ENCODE results near the gene PARP15.
"Not testable (repeated sequence)": the region's sequence is repeated elsewhere in the genome, so short reads cannot be mapped to it uniquely, and the experiment has no call there.

PARP15 gene

DNA sequence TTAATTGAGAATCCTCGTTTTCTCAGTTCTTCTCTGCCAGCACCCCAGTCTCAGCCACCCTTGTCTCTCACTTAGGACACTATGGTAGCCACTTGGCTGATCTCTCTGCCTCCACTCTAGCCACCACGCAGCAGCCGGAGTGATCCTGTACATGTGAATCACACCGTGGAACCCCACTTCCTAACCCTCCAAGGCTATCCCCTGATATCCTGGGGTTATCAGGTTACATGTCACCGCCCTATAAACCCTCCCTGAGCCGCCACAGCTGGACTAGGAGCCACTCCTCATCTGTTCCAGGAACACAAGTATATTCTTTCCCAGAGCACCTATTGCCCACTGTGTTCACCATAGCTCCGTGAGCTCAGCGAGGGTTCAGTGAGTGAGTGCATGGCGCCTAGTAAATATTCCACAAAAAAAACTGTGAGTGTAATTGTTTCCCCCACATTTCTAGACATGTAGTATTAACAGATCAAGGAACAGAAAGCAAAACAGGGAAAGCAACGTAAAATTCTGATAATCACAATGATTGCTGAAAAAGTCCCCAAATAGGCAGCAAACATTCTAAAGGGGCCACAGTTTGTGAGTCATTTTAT is 102.5 kb downstream of the PARP15 start:
- Mint-ChIP-seq H3K9me3 (peaks cover 6% of the 10 kb centered on the region), H3K4me3 (peak overlapping the region; percentile 95), H3K27me3 (ENCODE audit: low read depth) (no peaks in the 10 kb centered on the region), H3K36me3 (ENCODE audit: low read depth) (peaks cover 34% of the 10 kb centered on the region), H3K27ac (peak overlapping the region; percentile 99), H3K4me1 (ENCODE audit: low read depth) (peaks cover 55% of the 10 kb centered on the region)

DNA sequence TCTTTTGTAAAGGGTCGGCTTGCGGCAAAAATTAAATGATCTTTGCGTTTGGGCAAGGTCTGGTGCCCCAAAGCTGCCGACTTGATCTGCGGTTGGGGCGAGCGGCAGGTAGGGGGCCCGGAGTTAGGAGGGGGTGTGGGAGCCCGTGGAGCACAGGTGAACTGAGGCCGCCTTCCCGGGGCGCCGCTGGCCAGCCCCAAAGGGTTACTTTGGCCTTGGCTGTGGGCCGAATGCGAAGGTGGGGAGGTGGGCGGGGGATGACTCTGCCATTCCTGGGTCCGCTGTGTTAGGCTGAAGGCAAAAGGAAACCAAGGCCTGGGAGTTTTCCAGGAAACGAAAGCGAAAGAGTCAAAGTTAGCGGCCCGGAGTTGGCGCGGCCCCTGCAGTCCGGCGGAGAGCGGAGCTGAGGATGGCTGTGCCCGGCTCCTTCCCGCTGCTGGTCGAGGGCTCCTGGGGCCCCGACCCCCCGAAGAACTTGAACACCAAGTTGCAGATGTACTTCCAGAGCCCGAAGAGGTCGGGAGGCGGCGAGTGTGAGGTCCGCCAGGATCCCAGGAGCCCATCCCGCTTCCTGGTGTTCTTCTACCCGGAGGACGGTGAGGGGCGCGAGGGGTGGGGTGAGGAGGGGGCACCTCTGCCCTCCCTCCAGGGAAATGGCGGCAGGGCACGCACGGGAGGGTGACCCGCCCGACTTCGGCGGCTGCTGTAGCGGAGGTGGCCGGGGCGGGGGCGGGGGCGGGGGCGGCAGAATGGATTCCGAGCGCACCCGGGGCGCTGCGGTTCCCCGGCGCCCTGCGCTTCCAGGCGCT is 103.2 kb downstream of the PARP15 start, which contains the start of gene PARP14:
Gene PARP14, plus strand, starts transcription at position 365 of the 809 bp plus-strand sequence. Its CDS starts 45 bp downstream, at position 410.
- H3K9me3 Mint-ChIP-seq = no peaks in the 10 kb centered on the region
- peaks cover 37% of the 10 kb centered on the region for H3K36me3 Mint-ChIP-seq (ENCODE audit: low read depth)
- H3K4me1 Mint-ChIP-seq (ENCODE audit: low read depth) = peaks cover 58% of the 10 kb centered on the region
- peak within 1 kb of the TSS; percentile 99 for H3K27ac Mint-ChIP-seq
- peak within 1 kb of the TSS; percentile 96 for H3K4me3 Mint-ChIP-seq
- H3K27me3 Mint-ChIP-seq (ENCODE audit: low read depth) = no peaks in the 10 kb centered on the region

DNA sequence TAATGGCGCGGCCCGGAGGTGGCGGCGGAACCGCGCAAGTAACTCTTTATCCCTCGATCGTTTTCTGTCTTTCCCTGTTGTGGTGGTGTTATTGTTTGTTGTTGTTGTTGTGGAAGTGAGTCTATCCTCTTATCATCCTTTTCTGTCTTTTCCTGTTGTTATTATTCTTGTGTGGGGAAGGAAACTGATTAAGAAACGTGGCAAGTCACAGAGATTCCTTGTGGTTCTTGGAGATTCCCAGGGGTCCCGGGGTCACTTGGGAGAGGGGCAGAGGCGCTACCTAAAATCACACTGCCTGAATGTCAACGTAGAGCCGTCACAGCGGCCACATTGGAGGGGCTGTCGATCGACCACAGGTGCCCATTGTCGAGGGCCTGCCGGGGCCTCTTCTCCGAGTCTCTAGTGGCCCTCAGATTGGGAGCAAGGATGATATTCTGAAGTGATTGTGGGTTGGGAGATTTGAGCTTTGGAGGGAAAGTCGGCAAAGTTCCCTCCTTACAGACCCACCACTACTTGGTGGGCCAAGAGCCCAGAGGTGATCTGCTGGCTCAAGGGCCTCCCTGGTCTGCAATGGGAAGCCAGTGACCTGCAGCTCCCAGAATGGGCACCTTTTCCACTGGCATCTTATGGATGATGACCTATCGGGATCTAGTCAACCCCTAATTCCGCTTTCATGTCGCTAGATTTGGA is 104.0 kb downstream of the PARP15 start:
- H3K27ac Mint-ChIP-seq = peak overlapping the region; percentile 91
- peak overlapping the region; percentile 96 for H3K4me3 Mint-ChIP-seq
- H3K9me3 Mint-ChIP-seq = no peaks in the 10 kb centered on the region
- peaks cover 37% of the 10 kb centered on the region for H3K36me3 Mint-ChIP-seq (ENCODE audit: low read depth)
- H3K27me3 Mint-ChIP-seq (ENCODE audit: low read depth) = no peaks in the 10 kb centered on the region
- H3K4me1 Mint-ChIP-seq (ENCODE audit: low read depth) = peaks cover 58% of the 10 kb centered on the region

DNA sequence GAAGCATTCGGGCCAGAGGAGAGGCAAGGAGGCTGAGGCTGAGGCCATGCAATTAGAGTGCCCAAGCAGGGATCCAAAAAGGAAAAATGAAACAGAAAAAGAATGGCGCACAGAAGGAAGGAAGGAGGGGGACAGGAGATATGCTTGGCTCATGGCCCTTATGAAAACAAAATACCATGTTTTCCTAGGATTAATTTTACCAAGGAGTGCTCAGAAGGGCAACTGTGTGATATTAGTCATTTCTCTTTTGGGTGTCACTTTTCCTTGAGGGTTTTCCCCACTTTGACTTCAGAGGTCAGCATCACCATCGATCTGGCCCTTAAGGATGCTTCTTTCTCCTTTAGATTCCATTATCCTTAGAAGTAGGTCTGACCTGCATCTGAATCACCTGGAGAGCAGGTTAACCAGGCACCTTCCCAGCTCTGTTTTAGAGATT is 104.5 kb downstream of the PARP15 start:
- Mint-ChIP-seq H3K4me1 (ENCODE audit: low read depth) (peaks cover 63% of the 10 kb centered on the region), H3K36me3 (ENCODE audit: low read depth) (peaks cover 37% of the 10 kb centered on the region), H3K27ac (peak overlapping the region; percentile 91), H3K9me3 (no peaks in the 10 kb centered on the region), H3K4me3 (peak overlapping the region; percentile 96), H3K27me3 (ENCODE audit: low read depth) (no peaks in the 10 kb centered on the region)

DNA sequence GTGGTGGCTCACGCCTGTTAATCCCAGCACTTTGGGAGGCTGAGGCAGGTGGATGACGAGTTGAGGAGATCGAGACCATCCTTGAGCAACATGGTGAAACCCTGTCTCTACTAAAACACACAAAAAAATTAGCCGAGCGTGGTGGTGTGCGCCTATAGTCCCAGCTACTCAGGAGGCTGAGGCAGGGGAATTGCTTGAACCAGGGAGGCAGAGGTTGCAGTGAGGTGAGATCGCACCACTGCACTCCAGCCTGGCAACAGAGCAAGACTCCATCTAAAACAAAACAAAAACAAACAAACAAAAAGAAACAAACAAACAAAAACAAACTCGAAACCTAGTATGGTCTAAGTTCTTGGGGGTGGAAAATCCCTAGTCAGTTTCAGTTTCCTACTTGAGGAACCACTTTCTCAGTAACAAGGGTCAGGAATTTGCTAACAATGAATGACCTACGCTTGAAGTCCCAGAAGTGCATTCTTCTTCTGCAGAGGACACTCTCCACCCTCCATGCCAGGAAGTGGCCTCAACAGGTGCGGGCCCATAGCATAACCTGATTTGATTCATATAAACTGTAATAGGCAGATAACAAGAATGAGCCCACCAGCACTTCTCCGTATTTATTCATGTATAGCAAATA is 105.4 kb downstream of the PARP15 start:
- H3K36me3 Mint-ChIP-seq (ENCODE audit: low read depth) = peaks cover 37% of the 10 kb centered on the region
- H3K9me3 Mint-ChIP-seq; H3K27me3 Mint-ChIP-seq (ENCODE audit: low read depth): not testable (repeated sequence)
- H3K4me3 Mint-ChIP-seq = peak overlapping the region; percentile 96
- H3K4me1 Mint-ChIP-seq (ENCODE audit: low read depth) = peaks cover 70% of the 10 kb centered on the region
- H3K27ac Mint-ChIP-seq = peak overlapping the region; percentile 81

DNA sequence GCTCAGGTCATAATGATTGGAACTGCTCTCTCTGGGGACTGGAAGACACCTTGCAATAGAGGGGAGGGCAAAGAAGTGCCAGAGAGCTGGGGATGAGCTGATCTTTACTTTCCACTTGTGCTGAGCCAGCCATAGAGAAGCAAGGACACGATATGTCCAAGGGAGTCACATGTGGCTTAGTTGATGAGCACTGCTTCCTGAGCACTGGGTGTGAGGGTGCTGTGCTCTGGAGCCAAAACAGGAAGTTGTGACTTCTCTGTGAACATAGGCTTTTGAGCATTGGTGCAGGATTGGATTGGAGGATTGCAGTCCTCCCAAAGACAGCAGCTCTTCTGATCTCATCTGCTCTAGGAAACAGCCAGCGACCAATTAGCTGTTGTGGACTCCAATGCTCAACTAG is 109.8 kb downstream of the PARP15 start:
- Mint-ChIP-seq H3K27me3 (ENCODE audit: low read depth) (no peaks in the 10 kb centered on the region), H3K36me3 (ENCODE audit: low read depth) (peaks cover 46% of the 10 kb centered on the region), H3K27ac (no peak overlapping the region), H3K4me3 (no peak overlapping the region), H3K9me3 (no peaks in the 10 kb centered on the region), H3K4me1 (ENCODE audit: low read depth) (peaks cover 45% of the 10 kb centered on the region)
